K562 (cell line): ENCODE results near the gene PHKA1. TPM values are rescaled to one million over a fixed set of nuclear protein-coding genes. Genes with fewer than 3 reads are reported as not detected.

Source experiments
- ATAC-seq: fragments of 200-7000 bp; cut with Tn5 transposase; 3 replicates; pipeline ENCODE4 v1.9.1; 2020; ENCODE audit warnings: moderate library complexity
- BruUV-seq: library from RNA; stranded (reverse); fragments of 400-500 nt; replicated peaks from 2 replicates; lab custom pipeline; 2021; lab: Mats Ljungman, UMichigan
- CTCF ChIA-PET: fragments of 300-600 bp; formaldehyde crosslinking; extraction: SDS; loops from one replicate; lab custom pipeline; 2021; ENCODE audit warnings: low intra/inter-chr PET ratio; lab: Yijun Ruan, JAX
- POLR2A ChIA-PET: fragments of 300-600, 350-650 bp; sonication (Branson Sonifier 250); formaldehyde crosslinking; extraction: SDS; loops from one replicate; lab custom pipeline; 2021; ENCODE audit warnings: antibody characterized with exemption, inconsistent platforms; lab: Yijun Ruan, JAX
- DNase-seq, 4 experiments: peaks; one replicate each; pipeline versions ENCODE4 v3.0.0 to v3.0.0-alpha.2; 2011 to 2018; ENCODE audit warnings: low spot score in 3 of 4, mixed read lengths in 3 of 4; ENCODE audit errors: extremely low read depth in 1 of 4
- FAIRE-seq: peaks from 2 replicates; lab custom pipeline; 2011; peaks lifted over from hg19 to GRCh38; lab: Jason Lieb, UNC
- H2AFZ ChIP-seq: 2 replicates; pipeline ENCODE4 v1.6.0; 2011; ENCODE audit warnings: low read depth, low read length, control low read depth, inconsistent platforms
- H3K27ac ChIP-seq: fragments of 200-600 bp; 3 replicates; pipeline ENCODE4 v1.8.0; 2011; ENCODE audit warnings: low read depth, mild to moderate bottlenecking, control low read depth, inconsistent platforms, low read length, moderate library complexity, mixed read lengths; ENCODE audit errors: extremely low read depth
- H3K27me3 ChIP-seq, 2 experiments: fragments of 300-600 bp in 1 of 2; 2 replicates in 1 of 2; 3 replicates in 1 of 2; pipeline versions ENCODE4 v1.6.0 to v1.8.0; 2011; ENCODE audit warnings: inconsistent platforms in 2 of 2, low read length in 2 of 2, mild to moderate bottlenecking in 1 of 2, mixed read lengths in 1 of 2, moderate library complexity in 1 of 2; ENCODE audit not compliant: control insufficient read depth in 2 of 2, insufficient read depth in 2 of 2
- H3K36me3 ChIP-seq: fragments of 300-600 bp; 3 replicates; pipeline ENCODE4 v1.8.0; 2011; ENCODE audit warnings: mild to moderate bottlenecking, low read length, inconsistent platforms; ENCODE audit not compliant: control insufficient read depth, insufficient read depth
- H3K4me1 ChIP-seq, 2 experiments: fragments of 200-600 bp in 1 of 2; replicated peaks in 1 of 2; 2 replicates in 1 of 2; 3 replicates in 1 of 2; pipeline versions ENCODE4 v1.5.1 to v1.8.0; 2011; ENCODE audit warnings: inconsistent platforms in 2 of 2, low read length in 2 of 2, mild to moderate bottlenecking in 1 of 2, mixed read lengths in 1 of 2, moderate library complexity in 1 of 2; ENCODE audit not compliant: control insufficient read depth in 2 of 2, insufficient read depth in 2 of 2
- H3K4me2 ChIP-seq: 2 replicates; pipeline ENCODE4 v1.6.1; 2011; ENCODE audit warnings: low read length, control low read depth, inconsistent platforms, mixed read lengths; ENCODE audit not compliant: insufficient read depth
- H3K4me3 ChIP-seq: fragments of 200-600 bp; sonication (generic), shearing (Covaris generic); 2 replicates; pipeline ENCODE4 v1.5.1; 2016; ENCODE audit warnings: control low read depth, inconsistent platforms
- H3K79me2 ChIP-seq: fragments of 200-600 bp; 3 replicates; pipeline ENCODE4 v1.8.0; 2011; ENCODE audit warnings: low read length, inconsistent platforms; ENCODE audit not compliant: control insufficient read depth, insufficient read depth
- H3K9ac ChIP-seq, 2 experiments: 2 replicates each; pipeline versions ENCODE4 v1.6.0 to v1.6.1; 2011; ENCODE audit warnings: low read depth in 2 of 2, low read length in 2 of 2, control low read depth in 1 of 2, inconsistent platforms in 1 of 2, mild to moderate bottlenecking in 1 of 2, mixed read lengths in 1 of 2; ENCODE audit not compliant: insufficient read depth in 1 of 2
- H3K9me1 ChIP-seq: one replicate; pipeline ENCODE4 v1.6.0; 2011; ENCODE audit warnings: inconsistent platforms, mild to moderate bottlenecking, low read length, moderate library complexity; ENCODE audit not compliant: control insufficient read depth, insufficient read depth
- H3K9me3 ChIP-seq: replicated peaks from 2 replicates; pipeline ENCODE4 v1.5.1; 2011; ENCODE audit warnings: low read depth, low read length, inconsistent platforms; ENCODE audit not compliant: control insufficient read depth, insufficient read depth
- H4K20me1 ChIP-seq: replicated peaks from 2 replicates; pipeline ENCODE4 v1.6.1; 2011; ENCODE audit warnings: low read length, inconsistent platforms, mixed read lengths; ENCODE audit not compliant: control insufficient read depth, insufficient read depth
- ELK1 ChIP-seq: sonication (generic); formaldehyde crosslinking; IDR thresholded peaks from 2 replicates; pipeline ENCODE4 v1.8.1; 2022; ENCODE audit warnings: missing genetic modification reagents
- HNRNPLL ChIP-seq: fragments of 200-400 bp; formaldehyde crosslinking; IDR thresholded peaks from 2 replicates; pipeline ENCODE4 v1.6.1; 2017; ENCODE audit warnings: low read length, low read depth, mild to moderate bottlenecking; ENCODE audit not compliant: poor library complexity, severe bottlenecking
- ZNF184 ChIP-seq: sonication (generic); formaldehyde crosslinking; IDR thresholded peaks from 2 replicates; pipeline ENCODE4 v1.5.0; 2020; ENCODE audit warnings: missing genetic modification reagents
- ZNF224 ChIP-seq: sonication (generic); formaldehyde crosslinking; IDR thresholded peaks from 2 replicates; pipeline ENCODE4 v1.8.0; 2022; ENCODE audit warnings: mild to moderate bottlenecking, missing genetic modification reagents
- WGBS: fragments of 100-300 bp; shearing (Covaris generic); methylation state at CpG from one replicate; pipeline ENCODE4 v1.1.6; 2016; ENCODE audit warnings: low coverage, mixed read lengths; ENCODE audit not compliant: insufficient coverage; ENCODE audit errors: missing lambda C conversion rate; 5-methylcytosine and 5-hydroxymethylcytosine counted together
- in situ Hi-C: fragments of 300-500 bp; cut with MboI; formaldehyde crosslinking; loops from 4 replicates; pipeline ENCODE4 v1.15.0; 2018; ENCODE audit warnings: inconsistent platforms, mixed read lengths
- intact Hi-C: fragments of 100-400 bp; cut with micrococcal nuclease; formaldehyde crosslinking; loops from 2 replicates; pipeline ENCODE4 v1.14.2; 2022
- polyA plus RNA-seq, 8 experiments: library from polyadenylated mRNA; depleted of rRNA in 4 of 8; stranded (reverse) in 5 of 8; unstranded in 3 of 8; fragments of >200 nt; fragmentation: Nextera tagmentation in 2 of 8; fragmentation: Illumina TruSeq in 1 of 8; extraction: Ambion mirVana in 2 of 8; extraction: Trizol in 1 of 8; gene quantifications; 2 replicates each; pipeline versions ENCODE4 v1.2.1 to v1.2.3, GENCODE V29; 2011 to 2014; ENCODE audit warnings: inconsistent platforms in 1 of 8, missing spikeins in 1 of 8
- total RNA-seq, 7 experiments: library from RNA; depleted of rRNA in 6 of 7; stranded (reverse); fragments of >200 nt in 6 of 7; fragmentation: Illumina TruSeq in 2 of 7; extraction: Trizol in 2 of 7; gene quantifications; 2 replicates each; pipeline versions ENCODE4 v1.2.1 to v1.2.3, GENCODE V29; 2011 to 2021; ENCODE audit warnings: low replicate concordance in 1 of 7

The PHKA1 gene
- total and polyA plus RNA-seq, 9 of the 15 experiments (the other 6 are each of a cell fraction or from before 2014, with no cell fraction given) = 2.4 to 9.6 (median 5.8) TPM

DNA sequence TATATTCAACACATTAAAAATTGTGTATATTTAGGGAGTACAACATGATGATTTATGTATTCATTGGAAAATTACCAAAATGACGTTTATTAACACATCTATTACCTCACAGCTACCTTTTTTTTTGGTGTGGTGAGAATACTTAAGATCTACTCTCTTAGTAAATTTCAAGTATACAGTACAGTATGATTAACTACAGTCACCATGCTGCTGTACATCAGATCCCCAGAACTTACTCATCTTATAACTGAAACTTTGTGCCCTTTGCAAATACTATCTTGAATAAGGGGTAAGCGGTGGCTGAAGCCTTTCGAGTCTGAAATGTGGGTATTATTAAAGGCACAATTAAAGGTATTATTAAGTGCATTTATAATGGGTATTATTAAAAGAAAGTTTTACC is 976 bp downstream of the PHKA1 start:
- FAIRE-seq (no peak), ATAC-seq (no peak), DNase-seq (no peak)
- H3K4me1 ChIP-seq = peaks cover 0 to 6% of the 10 kb centered on the region in 2 experiments; a peak in 4 of 5 replicates
- 14% methylated on average over 3 of the region's 3 CpGs for WGBS
- H3K9ac ChIP-seq = peak overlapping the region in 1 of 2 experiments; percentile 61; a peak in 2 of 4 replicates
- no peaks in the 10 kb centered on the region for H3K27me3 ChIP-seq
- peaks cover 5% of the 10 kb centered on the region; the same call in 2 of the 3 replicates for H3K79me2 ChIP-seq
- no peaks in the 10 kb centered on the region for H3K9me3 ChIP-seq
- H3K9me1 ChIP-seq = no peaks in the 10 kb centered on the region
- POLR2A ChIA-PET = interaction anchor here (1.7 kb wide), 1 partner anchor 20 kb away, joined by 4 read pairs; no protein-coding TSS in a partner anchor
- peak overlapping the region; percentile 71 for H3K4me2 ChIP-seq
- H3K4me3 ChIP-seq = peak overlapping the region; percentile 38
- no peaks in the 10 kb centered on the region for H4K20me1 ChIP-seq
- no peaks in the 10 kb centered on the region for H3K36me3 ChIP-seq
- CTCF ChIA-PET = no interaction called here
- no peak for TF ChIP-seq HNRNPLL
- no peak for TF ChIP-seq ZNF184 (CRISPR knock-in tag)
- no peak for TF ChIP-seq ZNF224 (CRISPR knock-in tag)
- TF ChIP-seq ELK1 = no peak
- H2AFZ ChIP-seq = peak overlapping the region; percentile 24; the same call in 1 of the 2 replicates
- BruUV-seq = no TSS peak
- intact Hi-C loops (no loop called here), in situ Hi-C loops (no loop called here)
- H3K27ac ChIP-seq = peak overlapping the region; percentile 76; the same call in 2 of the 3 replicates
